Suprapubic skin (tissue), 4 donors: ENCODE data around the gene HIGD1A. TPM values are rescaled to one million over a fixed set of nuclear protein-coding genes. Genes with fewer than 3 reads are reported as not detected.

Experiments used
- DNase-seq, 2 donors: peaks; one replicate each; pipeline ENCODE4 v3.0.0-alpha.2; 2019; ENCODE audit warnings: low spot score in 2 of 2
- H3K27ac ChIP-seq: fragments of 200-600 bp; sonication (generic); one replicate; pipeline ENCODE4 v1.5.1; 2019
- H3K27me3 ChIP-seq: fragments of 200-600 bp; sonication (generic); one replicate; pipeline ENCODE4 v1.5.1; 2019
- H3K36me3 ChIP-seq: fragments of 200-600 bp; sonication (generic); one replicate; pipeline ENCODE4 v1.5.1; 2019
- H3K4me1 ChIP-seq: fragments of 200-600 bp; sonication (generic); one replicate; pipeline ENCODE4 v1.5.1; 2019
- H3K4me3 ChIP-seq: fragments of 200-600 bp; sonication (generic); one replicate; pipeline ENCODE4 v1.5.1; 2019; ENCODE audit warnings: mild to moderate bottlenecking
- H3K9me3 ChIP-seq: fragments of 200-600 bp; sonication (generic); one replicate; pipeline ENCODE4 v1.5.1; 2019
- EP300 ChIP-seq: sonication (generic); formaldehyde crosslinking; IDR thresholded peaks from one replicate; pipeline ENCODE4 v1.6.1; 2017; ENCODE audit warnings: antibody characterized with exemption
- POLR2A ChIP-seq, 2 donors: fragments of 450-650 bp; IDR thresholded peaks; one replicate each; pipeline ENCODE4 v1.6.1; 2017; ENCODE audit warnings: antibody characterized with exemption in 2 of 2, mild to moderate bottlenecking in 2 of 2, moderate library complexity in 2 of 2
- POLR2AphosphoS5 ChIP-seq, 3 donors: sonication (generic); formaldehyde crosslinking; IDR thresholded peaks; one replicate each; pipeline ENCODE4 v1.6.1; 2017; ENCODE audit warnings: antibody characterized with exemption in 3 of 3
- WGBS: methylation state at CpG from one replicate; pipeline ENCODE4 v1.1.5; 2018; 5-methylcytosine and 5-hydroxymethylcytosine counted together
- total RNA-seq, 4 donors: library from RNA; depleted of rRNA; stranded (reverse); fragments of >200 nt; gene quantifications; one replicate each; pipeline ENCODE4 v1.1.0, GENCODE V29; 2016
- TF ChIP-seq, protein P1 (sequence below), 2 donors: fragments of 200-600 bp in 1 of 2; fragments of 450-650 bp in 1 of 2; sonication (generic) in 1 of 2; IDR thresholded peaks; one replicate each; pipeline ENCODE4 v1.5.1; 2016 to 2019; ENCODE audit warnings: antibody characterized with exemption in 2 of 2, mild to moderate bottlenecking in 1 of 2, moderate library complexity in 1 of 2

Gene HIGD1A
- total RNA-seq, 4 donors from 2014 or later: 46.8 to 91.9 (median 81.4) TPM

DNA sequence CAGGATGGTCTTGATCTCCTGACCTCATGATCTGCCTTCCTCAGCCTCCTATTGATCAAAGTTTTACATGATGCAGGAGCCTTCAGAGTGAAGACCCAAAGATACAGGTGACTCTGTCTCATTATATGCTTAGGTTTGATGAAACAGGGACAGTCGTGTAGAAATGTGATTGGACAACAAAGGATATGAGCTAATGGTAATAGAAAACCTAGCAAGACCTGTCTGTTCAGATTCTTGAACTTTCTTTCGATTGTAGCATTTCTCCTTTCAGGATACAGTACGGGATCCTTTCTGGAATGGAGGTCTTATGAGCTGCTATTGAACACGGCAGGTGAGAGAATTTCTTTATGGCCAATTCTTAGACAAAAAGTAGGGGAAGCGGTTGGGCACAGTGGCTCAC, 4.9 kb upstream of the HIGD1A start, which contains the start of gene ACKR2:
Gene ACKR2 (plus strand): TSS at position 244 of the 400 bp plus-strand sequence. CDS start 55,058 bp downstream, outside the sequence.
- Histone ChIP-seq H3K27me3 (no peaks in the 10 kb centered on the region), H3K4me1 (peaks cover 18% of the 10 kb centered on the region), H3K4me3 (no peak within 1 kb of the TSS), H3K27ac (no peak within 1 kb of the TSS), H3K9me3 (no peaks in the 10 kb centered on the region), H3K36me3 (no peaks in the 10 kb centered on the region)
- DNase-seq: no peak
- WGBS: 83% methylated on average over 5 of the region's 5 CpGs
- TF ChIP-seq, protein P1, sequence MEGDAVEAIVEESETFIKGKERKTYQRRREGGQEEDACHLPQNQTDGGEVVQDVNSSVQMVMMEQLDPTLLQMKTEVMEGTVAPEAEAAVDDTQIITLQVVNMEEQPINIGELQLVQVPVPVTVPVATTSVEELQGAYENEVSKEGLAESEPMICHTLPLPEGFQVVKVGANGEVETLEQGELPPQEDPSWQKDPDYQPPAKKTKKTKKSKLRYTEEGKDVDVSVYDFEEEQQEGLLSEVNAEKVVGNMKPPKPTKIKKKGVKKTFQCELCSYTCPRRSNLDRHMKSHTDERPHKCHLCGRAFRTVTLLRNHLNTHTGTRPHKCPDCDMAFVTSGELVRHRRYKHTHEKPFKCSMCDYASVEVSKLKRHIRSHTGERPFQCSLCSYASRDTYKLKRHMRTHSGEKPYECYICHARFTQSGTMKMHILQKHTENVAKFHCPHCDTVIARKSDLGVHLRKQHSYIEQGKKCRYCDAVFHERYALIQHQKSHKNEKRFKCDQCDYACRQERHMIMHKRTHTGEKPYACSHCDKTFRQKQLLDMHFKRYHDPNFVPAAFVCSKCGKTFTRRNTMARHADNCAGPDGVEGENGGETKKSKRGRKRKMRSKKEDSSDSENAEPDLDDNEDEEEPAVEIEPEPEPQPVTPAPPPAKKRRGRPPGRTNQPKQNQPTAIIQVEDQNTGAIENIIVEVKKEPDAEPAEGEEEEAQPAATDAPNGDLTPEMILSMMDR (IDR thresholded peaks at IDR 0.05): no peak
- TF ChIP-seq POLR2AphosphoS5 (IDR thresholded peaks at IDR 0.05) (no peak), POLR2A (IDR thresholded peaks at IDR 0.05) (no peak), EP300 (no peak)

DNA sequence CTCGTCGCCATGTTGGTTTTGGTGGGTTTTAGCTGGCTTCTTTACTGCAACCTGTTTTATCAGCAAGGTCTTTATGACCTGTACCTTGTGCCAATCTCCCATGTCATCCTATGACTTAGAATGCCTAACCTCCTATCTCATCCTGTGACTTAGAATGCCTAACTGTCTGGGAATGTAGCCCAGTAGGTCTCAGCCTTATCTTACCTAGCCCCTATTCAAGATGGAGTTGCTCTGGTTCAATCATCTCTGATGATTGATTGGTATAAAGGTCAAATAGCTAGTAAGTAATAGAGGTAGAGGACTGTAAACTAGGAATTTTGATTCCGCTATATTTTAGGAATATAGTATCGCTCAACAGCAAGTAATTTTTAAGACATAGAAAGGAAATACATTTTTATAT, 3.6 kb upstream of the HIGD1A start:
- TF ChIP-seq EP300 (no peak), POLR2AphosphoS5 (IDR thresholded peaks at IDR 0.05) (no peak), POLR2A (IDR thresholded peaks at IDR 0.05) (no peak)
- TF ChIP-seq, protein P1 (IDR thresholded peaks at IDR 0.05): no peak
- no peaks in the 10 kb centered on the region for H3K9me3 ChIP-seq
- DNase-seq: no peak
- peaks cover 23% of the 10 kb centered on the region for H3K4me1 ChIP-seq
- no peak overlapping the region for H3K4me3 ChIP-seq
- 92% methylated on average over 4 of the region's 4 CpGs for WGBS
- H3K27me3 ChIP-seq: no peaks in the 10 kb centered on the region
- no peaks in the 10 kb centered on the region for H3K36me3 ChIP-seq
- no peak overlapping the region for H3K27ac ChIP-seq

DNA sequence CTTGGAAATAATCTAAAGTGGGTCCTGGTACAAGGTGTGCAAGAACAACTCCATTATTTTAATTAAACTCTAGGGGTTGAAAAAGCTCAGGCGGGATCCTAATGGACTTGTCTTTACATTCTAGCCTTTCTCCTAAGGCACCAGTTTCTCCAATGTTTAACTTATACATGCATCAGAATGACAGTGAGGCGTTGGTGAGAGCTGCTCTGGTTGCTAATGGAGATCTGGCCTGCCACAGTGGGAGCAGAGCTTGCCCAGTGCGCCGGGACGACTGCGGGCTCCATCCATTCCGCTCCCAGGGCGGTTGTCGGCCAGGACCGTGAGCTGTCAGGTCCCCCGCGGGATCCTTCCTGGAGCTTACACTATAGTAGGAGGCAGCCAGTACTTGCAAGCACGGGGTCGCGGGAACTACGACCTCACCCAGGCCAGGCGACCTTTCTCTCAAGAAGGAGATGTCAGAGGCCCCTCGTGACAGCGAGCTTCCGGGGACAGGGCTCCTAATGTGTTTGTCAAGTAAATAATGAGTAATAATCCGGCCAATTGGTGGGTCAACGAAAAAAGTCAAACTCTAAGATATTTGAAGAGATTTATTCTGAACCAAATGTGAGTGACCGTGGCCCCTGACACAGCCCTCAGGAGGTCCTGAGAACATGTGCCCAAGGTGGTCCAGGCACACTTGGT, 991 bp upstream of the HIGD1A start:
- DNase-seq: peak in 1 of 2 donors; percentile 69
- WGBS: 52% methylated on average over 23 of the region's 23 CpGs
- Histone ChIP-seq H3K4me1 (peaks cover 34% of the 10 kb centered on the region), H3K27ac (peak overlapping the region; percentile 97), H3K27me3 (no peaks in the 10 kb centered on the region), H3K9me3 (no peaks in the 10 kb centered on the region), H3K4me3 (peak overlapping the region; percentile 86), H3K36me3 (no peaks in the 10 kb centered on the region)
- no peak for TF ChIP-seq POLR2A (IDR thresholded peaks at IDR 0.05)
- TF ChIP-seq, protein P1 (IDR thresholded peaks at IDR 0.05): no peak
- no peak for TF ChIP-seq POLR2AphosphoS5 (IDR thresholded peaks at IDR 0.05)

DNA sequence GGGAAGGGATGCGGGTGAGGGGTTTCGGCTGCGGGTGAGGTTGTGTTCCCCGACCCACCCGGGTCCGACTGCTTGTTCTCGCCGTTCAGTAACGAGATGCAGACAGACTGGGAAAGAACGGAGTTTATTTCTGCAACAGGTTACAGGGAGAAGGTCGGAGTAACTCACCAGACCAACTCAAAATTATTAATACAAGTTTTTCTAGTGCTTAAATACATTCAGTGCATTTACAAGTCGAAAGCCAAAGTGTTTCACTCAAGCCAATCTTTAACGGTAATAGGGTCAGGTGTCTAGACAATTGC, 492 bp upstream of the HIGD1A start:
- DNase-seq: no peak
- Histone ChIP-seq H3K4me1 (peaks cover 35% of the 10 kb centered on the region), H3K4me3 (peak overlapping the region; percentile 86), H3K27ac (peak overlapping the region; percentile 97), H3K36me3 (no peaks in the 10 kb centered on the region), H3K9me3 (no peaks in the 10 kb centered on the region), H3K27me3 (no peaks in the 10 kb centered on the region)
- TF ChIP-seq POLR2AphosphoS5 (IDR thresholded peaks at IDR 0.05): no peak
- no peak for TF ChIP-seq POLR2A (IDR thresholded peaks at IDR 0.05)
- TF ChIP-seq, protein P1 (IDR thresholded peaks at IDR 0.05): no peak
- no peak for TF ChIP-seq EP300
- WGBS: 0% methylated on average over 4 of the region's 13 CpGs

DNA sequence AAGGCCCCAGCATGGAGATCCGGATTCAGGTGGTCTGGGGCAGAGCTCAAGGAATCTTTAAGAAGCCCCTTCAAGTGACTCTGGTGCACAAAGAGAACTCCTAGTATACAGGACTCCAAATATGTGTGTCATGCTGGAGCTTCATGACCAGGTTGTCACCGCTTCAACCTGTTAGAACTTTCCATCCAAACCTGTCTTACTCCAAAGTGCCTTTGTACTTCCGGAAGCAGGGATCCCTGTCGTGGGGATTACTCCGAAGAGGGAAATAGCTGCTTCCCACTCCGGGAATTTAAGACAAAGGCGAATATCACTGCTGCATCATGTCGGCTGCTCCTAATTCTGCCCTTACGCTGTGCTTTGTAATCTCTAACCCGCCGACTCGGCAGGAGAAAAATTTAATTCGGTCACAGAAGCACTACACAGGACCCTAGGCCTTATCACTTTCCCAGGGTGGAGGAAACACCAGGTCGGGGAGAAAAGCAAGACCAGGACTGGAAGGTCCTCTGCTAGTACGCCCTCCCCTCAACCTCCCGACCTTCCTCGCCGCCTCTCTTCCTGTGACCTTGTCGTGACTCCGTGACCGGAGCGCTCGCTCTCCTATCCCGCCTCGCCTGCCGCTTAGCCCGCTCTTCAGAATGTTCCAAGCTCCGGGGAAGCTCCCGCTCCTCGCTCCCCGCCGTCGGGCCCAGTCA, 730 bp downstream of the HIGD1A start:
- no peaks in the 10 kb centered on the region for H3K36me3 ChIP-seq
- TF ChIP-seq EP300 (no peak), POLR2A (IDR thresholded peaks at IDR 0.05) (no peak), POLR2AphosphoS5 (IDR thresholded peaks at IDR 0.05) (no peak)
- H3K9me3 ChIP-seq: no peaks in the 10 kb centered on the region
- under 1% methylated on average over 33 of the region's 33 CpGs for WGBS
- peak overlapping the region; percentile 86 for H3K4me3 ChIP-seq
- no peak for DNase-seq
- H3K27me3 ChIP-seq: no peaks in the 10 kb centered on the region
- peaks cover 35% of the 10 kb centered on the region for H3K4me1 ChIP-seq
- peak overlapping the region; percentile 97 for H3K27ac ChIP-seq
